Measurements from ENCODE around the gene SRBD1. TPM values are rescaled to one million over a fixed set of nuclear protein-coding genes. Genes with fewer than 3 reads are reported as not detected.
A peak's percentile ranks its signal among the peaks of the same experiment; 100 is the strongest.
"Not testable (repeated sequence)": the region's sequence is repeated elsewhere in the genome, so short reads cannot be mapped to it uniquely, and the experiment has no call there.

SRBD1 gene
- total RNA-seq, 2 donors from 2014 or later: 10.9 to 17.1 TPM

- no peak overlapping the region for H3K27ac Mint-ChIP-seq
These were observed 174.6 kb downstream of the SRBD1 start for GRCh38 chr2:45436456-45436855.

GRCh38 chr2:45435316-45435715 is 175.8 kb downstream of the SRBD1 start:
- Mint-ChIP-seq H3K36me3 (ENCODE audit: low read depth) (peaks cover 25% of the 10 kb centered on the region), H3K4me1 (peaks cover 5% of the 10 kb centered on the region), H3K27me3 (no peaks in the 10 kb centered on the region), H3K9me3 (peaks cover 5% of the 10 kb centered on the region), H3K27ac (no peak overlapping the region), H3K4me3 (no peak overlapping the region)
- ATAC-seq (replicated peaks): no peak

More at GRCh38 chr2:45436456-45436855, 174.6 kb downstream of the SRBD1 start:
- ATAC-seq (replicated peaks): peak; percentile 31
- H3K27me3 Mint-ChIP-seq: no peaks in the 10 kb centered on the region
- H3K9me3 Mint-ChIP-seq: peaks cover 5% of the 10 kb centered on the region
- peaks cover 5% of the 10 kb centered on the region for H3K4me1 Mint-ChIP-seq
- H3K36me3 Mint-ChIP-seq (ENCODE audit: low read depth): peaks cover 20% of the 10 kb centered on the region
- H3K4me3 Mint-ChIP-seq: no peak overlapping the region

- H3K27me3 Mint-ChIP-seq: no peaks in the 10 kb centered on the region
- ATAC-seq (replicated peaks): no peak
- peaks cover 5% of the 10 kb centered on the region for H3K4me1 Mint-ChIP-seq
- H3K36me3 Mint-ChIP-seq (ENCODE audit: low read depth): peaks cover 22% of the 10 kb centered on the region
- no peak overlapping the region for H3K27ac Mint-ChIP-seq
- H3K4me3 Mint-ChIP-seq: no peak overlapping the region
- peaks cover 2% of the 10 kb centered on the region for H3K9me3 Mint-ChIP-seq
These were observed 177.7 kb downstream of the SRBD1 start for GRCh38 chr2:45433363-45433762.

- no peak overlapping the region for H3K4me3 Mint-ChIP-seq
- H3K27ac Mint-ChIP-seq: no peak overlapping the region
- ATAC-seq (replicated peaks): no peak
- no peaks in the 10 kb centered on the region for H3K27me3 Mint-ChIP-seq
- H3K9me3 Mint-ChIP-seq: no peaks in the 10 kb centered on the region
- H3K4me1 Mint-ChIP-seq: peaks cover 10% of the 10 kb centered on the region
- peaks cover 12% of the 10 kb centered on the region for H3K36me3 Mint-ChIP-seq (ENCODE audit: low read depth)
These were observed 178.7 kb downstream of the SRBD1 start for GRCh38 chr2:45432406-45432805.

GRCh38 chr2:45426025-45426424 is 185.0 kb downstream of the SRBD1 start:
- not testable (repeated sequence) for H3K4me1 Mint-ChIP-seq; H3K4me3 Mint-ChIP-seq; H3K27ac Mint-ChIP-seq; H3K9me3 Mint-ChIP-seq; ATAC-seq (replicated peaks); H3K27me3 Mint-ChIP-seq; H3K36me3 Mint-ChIP-seq (ENCODE audit: low read depth)

- Mint-ChIP-seq H3K4me3 (no peak overlapping the region), H3K27me3 (no peaks in the 10 kb centered on the region), H3K4me1 (peaks cover 3% of the 10 kb centered on the region), H3K36me3 (ENCODE audit: low read depth) (peaks cover 19% of the 10 kb centered on the region), H3K27ac (no peak overlapping the region), H3K9me3 (no peaks in the 10 kb centered on the region)
- no peak for ATAC-seq (replicated peaks)
These were observed 188.1 kb downstream of the SRBD1 start for GRCh38 chr2:45422921-45423320.

- H3K9me3 Mint-ChIP-seq: no peaks in the 10 kb centered on the region
- peaks cover 38% of the 10 kb centered on the region for H3K36me3 Mint-ChIP-seq (ENCODE audit: low read depth)
- no peak overlapping the region for H3K27ac Mint-ChIP-seq
- H3K4me1 Mint-ChIP-seq: no peaks in the 10 kb centered on the region
- no peaks in the 10 kb centered on the region for H3K27me3 Mint-ChIP-seq
- ATAC-seq (replicated peaks): no peak
- H3K4me3 Mint-ChIP-seq: no peak overlapping the region
These were observed 192.5 kb downstream of the SRBD1 start for GRCh38 chr2:45418532-45418931.

- ATAC-seq (replicated peaks): no peak
- Mint-ChIP-seq H3K4me3 (no peak overlapping the region), H3K9me3 (no peaks in the 10 kb centered on the region), H3K36me3 (ENCODE audit: low read depth) (peaks cover 62% of the 10 kb centered on the region), H3K27me3 (no peaks in the 10 kb centered on the region), H3K4me1 (no peaks in the 10 kb centered on the region), H3K27ac (no peak overlapping the region)
These were observed 195.4 kb downstream of the SRBD1 start for GRCh38 chr2:45415534-45416123.

- Mint-ChIP-seq H3K27me3 (no peaks in the 10 kb centered on the region), H3K4me1 (no peaks in the 10 kb centered on the region), H3K27ac (no peak overlapping the region), H3K9me3 (no peaks in the 10 kb centered on the region), H3K36me3 (ENCODE audit: low read depth) (peaks cover 55% of the 10 kb centered on the region), H3K4me3 (no peak overlapping the region)
- ATAC-seq (replicated peaks): no peak
These were observed 198.2 kb downstream of the SRBD1 start for GRCh38 chr2:45412754-45413379.

- Mint-ChIP-seq H3K4me1 (no peaks in the 10 kb centered on the region), H3K4me3 (no peak overlapping the region), H3K27ac (no peak overlapping the region), H3K9me3 (no peaks in the 10 kb centered on the region), H3K36me3 (ENCODE audit: low read depth) (peaks cover 41% of the 10 kb centered on the region), H3K27me3 (no peaks in the 10 kb centered on the region)
- no peak for ATAC-seq (replicated peaks)
These were observed 201.4 kb downstream of the SRBD1 start for GRCh38 chr2:45409677-45410076.

GRCh38 chr2:45406621-45407020 is 204.4 kb downstream of the SRBD1 start:
- Mint-ChIP-seq H3K36me3 (ENCODE audit: low read depth) (peaks cover 31% of the 10 kb centered on the region), H3K27ac (no peak overlapping the region), H3K4me3 (no peak overlapping the region), H3K4me1 (no peaks in the 10 kb centered on the region), H3K27me3 (no peaks in the 10 kb centered on the region), H3K9me3 (no peaks in the 10 kb centered on the region)
- ATAC-seq (replicated peaks): no peak

- H3K9me3 Mint-ChIP-seq: no peaks in the 10 kb centered on the region
- peaks cover 18% of the 10 kb centered on the region for H3K36me3 Mint-ChIP-seq (ENCODE audit: low read depth)
- no peak for ATAC-seq (replicated peaks)
- no peak overlapping the region for H3K27ac Mint-ChIP-seq
- H3K4me3 Mint-ChIP-seq: no peak overlapping the region
- H3K27me3 Mint-ChIP-seq: no peaks in the 10 kb centered on the region
- no peaks in the 10 kb centered on the region for H3K4me1 Mint-ChIP-seq
These were observed 206.2 kb downstream of the SRBD1 start for GRCh38 chr2:45404807-45405297.

GRCh38 chr2:45403036-45403435 is 208.0 kb downstream of the SRBD1 start:
- Mint-ChIP-seq H3K27me3 (no peaks in the 10 kb centered on the region), H3K4me1 (no peaks in the 10 kb centered on the region), H3K27ac (no peak overlapping the region), H3K36me3 (ENCODE audit: low read depth) (peaks cover 14% of the 10 kb centered on the region), H3K9me3 (no peaks in the 10 kb centered on the region), H3K4me3 (no peak overlapping the region)
- ATAC-seq (replicated peaks): no peak

GRCh38 chr2:45401431-45401922 is 209.6 kb downstream of the SRBD1 start:
- Mint-ChIP-seq H3K27me3 (no peaks in the 10 kb centered on the region), H3K9me3 (no peaks in the 10 kb centered on the region), H3K27ac (no peak overlapping the region), H3K36me3 (ENCODE audit: low read depth) (peaks cover 14% of the 10 kb centered on the region), H3K4me3 (no peak overlapping the region), H3K4me1 (no peaks in the 10 kb centered on the region)
- no peak for ATAC-seq (replicated peaks)

- Mint-ChIP-seq H3K36me3 (ENCODE audit: low read depth) (peaks cover 14% of the 10 kb centered on the region), H3K27me3 (no peaks in the 10 kb centered on the region), H3K4me1 (no peaks in the 10 kb centered on the region), H3K4me3 (no peak overlapping the region), H3K27ac (no peak overlapping the region), H3K9me3 (no peaks in the 10 kb centered on the region)
- ATAC-seq (replicated peaks): no peak
These were observed 211.9 kb downstream of the SRBD1 start for GRCh38 chr2:45399040-45399784.
